Measurements from ENCODE around the gene PACRG.

The PACRG gene

DNA sequence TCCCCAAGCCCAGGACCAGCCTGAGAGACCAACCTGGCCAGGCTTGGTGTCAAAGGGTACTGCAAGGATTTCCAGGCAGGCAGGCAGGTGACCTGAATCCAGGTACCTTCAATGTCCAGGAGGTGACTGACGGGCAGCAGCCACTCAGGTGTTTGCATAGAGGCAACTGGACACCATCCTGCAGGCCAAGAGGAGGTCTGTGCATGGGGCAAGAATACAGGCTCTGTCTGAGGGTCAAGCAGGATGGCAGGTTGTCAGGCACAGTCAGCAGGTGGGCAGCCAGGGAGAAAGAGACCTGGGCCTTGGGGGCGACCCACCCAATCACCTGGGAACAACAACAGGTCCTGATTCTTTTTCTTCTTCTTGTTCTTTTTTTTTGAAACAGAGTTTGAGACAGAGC is 527.5 kb downstream of the PACRG start:
- TF ChIP-seq NFIC (IDR thresholded peaks at IDR 0.05) (no peak), TEAD4 (IDR thresholded peaks at IDR 0.05) (no peak), EGR1 (IDR thresholded peaks at IDR 0.05) (no peak), YY1 (IDR thresholded peaks at IDR 0.05; ENCODE audit: low read depth) (no peak), CEBPB (IDR thresholded peaks at IDR 0.05) (no peak), FOXM1 (IDR thresholded peaks at IDR 0.05; ENCODE audit: borderline replicate concordance, low read depth) (no peak), ZBTB7A (IDR thresholded peaks at IDR 0.05; ENCODE audit: low read depth) (no peak), MAX (IDR thresholded peaks at IDR 0.05) (no peak), EP300 (IDR thresholded peaks at IDR 0.05; ENCODE audit: borderline replicate concordance) (no peak), USF1 (IDR thresholded peaks at IDR 0.05) (no peak), RAD21 (IDR thresholded peaks at IDR 0.05; ENCODE audit: low read depth) (no peak), TAF1 (IDR thresholded peaks at IDR 0.05; ENCODE audit: low read depth) (no peak), TCF12 (IDR thresholded peaks at IDR 0.05; ENCODE audit: low read depth) (no peak), CREB1 (IDR thresholded peaks at IDR 0.05; ENCODE audit: low read depth) (no peak)
- TF ChIP-seq, protein P1, sequence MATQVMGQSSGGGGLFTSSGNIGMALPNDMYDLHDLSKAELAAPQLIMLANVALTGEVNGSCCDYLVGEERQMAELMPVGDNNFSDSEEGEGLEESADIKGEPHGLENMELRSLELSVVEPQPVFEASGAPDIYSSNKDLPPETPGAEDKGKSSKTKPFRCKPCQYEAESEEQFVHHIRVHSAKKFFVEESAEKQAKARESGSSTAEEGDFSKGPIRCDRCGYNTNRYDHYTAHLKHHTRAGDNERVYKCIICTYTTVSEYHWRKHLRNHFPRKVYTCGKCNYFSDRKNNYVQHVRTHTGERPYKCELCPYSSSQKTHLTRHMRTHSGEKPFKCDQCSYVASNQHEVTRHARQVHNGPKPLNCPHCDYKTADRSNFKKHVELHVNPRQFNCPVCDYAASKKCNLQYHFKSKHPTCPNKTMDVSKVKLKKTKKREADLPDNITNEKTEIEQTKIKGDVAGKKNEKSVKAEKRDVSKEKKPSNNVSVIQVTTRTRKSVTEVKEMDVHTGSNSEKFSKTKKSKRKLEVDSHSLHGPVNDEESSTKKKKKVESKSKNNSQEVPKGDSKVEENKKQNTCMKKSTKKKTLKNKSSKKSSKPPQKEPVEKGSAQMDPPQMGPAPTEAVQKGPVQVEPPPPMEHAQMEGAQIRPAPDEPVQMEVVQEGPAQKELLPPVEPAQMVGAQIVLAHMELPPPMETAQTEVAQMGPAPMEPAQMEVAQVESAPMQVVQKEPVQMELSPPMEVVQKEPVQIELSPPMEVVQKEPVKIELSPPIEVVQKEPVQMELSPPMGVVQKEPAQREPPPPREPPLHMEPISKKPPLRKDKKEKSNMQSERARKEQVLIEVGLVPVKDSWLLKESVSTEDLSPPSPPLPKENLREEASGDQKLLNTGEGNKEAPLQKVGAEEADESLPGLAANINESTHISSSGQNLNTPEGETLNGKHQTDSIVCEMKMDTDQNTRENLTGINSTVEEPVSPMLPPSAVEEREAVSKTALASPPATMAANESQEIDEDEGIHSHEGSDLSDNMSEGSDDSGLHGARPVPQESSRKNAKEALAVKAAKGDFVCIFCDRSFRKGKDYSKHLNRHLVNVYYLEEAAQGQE (IDR thresholded peaks at IDR 0.05; ENCODE audit: low read depth): no peak

- no peak for TF ChIP-seq USF1 (IDR thresholded peaks at IDR 0.05)
- no peak for TF ChIP-seq TAF1 (IDR thresholded peaks at IDR 0.05; ENCODE audit: low read depth)
- TF ChIP-seq CREB1 (IDR thresholded peaks at IDR 0.05; ENCODE audit: low read depth): no peak
- TF ChIP-seq CEBPB (IDR thresholded peaks at IDR 0.05): no peak
- TF ChIP-seq TEAD4 (IDR thresholded peaks at IDR 0.05): no peak
- TF ChIP-seq MAX (IDR thresholded peaks at IDR 0.05): no peak
- TF ChIP-seq YY1 (IDR thresholded peaks at IDR 0.05; ENCODE audit: low read depth): no peak
- no peak for TF ChIP-seq TCF12 (IDR thresholded peaks at IDR 0.05; ENCODE audit: low read depth)
Measured at GRCh38 chr6:163259689-163260088, 531.9 kb downstream of the PACRG start.

- TF ChIP-seq TEAD4 (IDR thresholded peaks at IDR 0.05) (no peak), YY1 (IDR thresholded peaks at IDR 0.05; ENCODE audit: low read depth) (no peak)
Measured at GRCh38 chr6:163260111-163260895, 532.5 kb downstream of the PACRG start.

DNA sequence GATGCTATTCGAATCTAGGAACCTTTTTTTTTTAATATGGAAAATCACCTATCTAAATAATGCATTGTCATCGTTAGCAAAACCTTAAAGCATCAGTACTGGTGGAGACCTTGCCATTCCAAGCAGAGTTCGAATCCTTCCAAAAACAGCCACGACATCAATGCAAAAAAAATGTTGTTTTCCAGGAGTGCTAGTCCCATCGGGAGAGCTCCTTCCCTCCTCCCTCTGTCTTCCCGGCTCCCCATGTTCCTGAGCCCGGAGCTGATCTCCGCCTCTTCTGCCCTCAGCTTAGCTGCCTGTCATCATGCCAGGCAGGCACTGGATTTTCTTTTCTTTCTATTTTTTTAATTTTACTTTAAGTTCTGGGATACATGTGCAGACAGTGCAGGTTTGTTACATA is 533.1 kb downstream of the PACRG start:
- TF ChIP-seq USF1 (IDR thresholded peaks at IDR 0.05): no peak

DNA sequence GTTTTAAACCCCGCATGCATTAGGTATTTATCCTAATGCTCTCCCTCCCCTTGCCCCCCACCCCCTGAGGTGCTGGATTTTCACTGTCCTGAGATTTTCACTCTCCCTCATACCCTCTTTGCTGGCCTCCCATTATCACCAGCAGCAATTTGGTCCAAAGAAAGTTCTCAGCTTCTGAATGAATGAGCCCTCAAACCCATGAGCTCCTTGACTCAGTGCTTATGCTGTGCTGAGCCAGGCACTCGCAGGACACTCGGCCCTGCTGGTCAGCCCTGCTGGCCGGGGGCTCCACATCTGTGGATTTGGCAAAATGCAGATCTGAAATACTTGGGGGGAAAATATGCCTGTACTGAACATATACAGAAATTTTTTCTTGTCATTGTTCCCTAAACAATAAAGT is 533.6 kb downstream of the PACRG start:
- TF ChIP-seq USF1 (IDR thresholded peaks at IDR 0.05) (no peak), YY1 (IDR thresholded peaks at IDR 0.05; ENCODE audit: low read depth) (no peak), TAF1 (IDR thresholded peaks at IDR 0.05; ENCODE audit: low read depth) (no peak), TCF12 (IDR thresholded peaks at IDR 0.05; ENCODE audit: low read depth) (no peak), CEBPB (IDR thresholded peaks at IDR 0.05) (no peak), NFIC (IDR thresholded peaks at IDR 0.05) (no peak), EGR1 (IDR thresholded peaks at IDR 0.05) (no peak), RAD21 (IDR thresholded peaks at IDR 0.05; ENCODE audit: low read depth) (no peak), EP300 (IDR thresholded peaks at IDR 0.05; ENCODE audit: borderline replicate concordance) (no peak), MAX (IDR thresholded peaks at IDR 0.05) (no peak), TEAD4 (IDR thresholded peaks at IDR 0.05) (no peak), FOXM1 (IDR thresholded peaks at IDR 0.05; ENCODE audit: borderline replicate concordance, low read depth) (no peak)
- TF ChIP-seq, protein P1 (IDR thresholded peaks at IDR 0.05; ENCODE audit: low read depth): no peak

All from Ishikawa (cell line).